ENCODE results near the gene DOK3.

GRCh38 chr5:177526191-177526590 lies 16.6 kb upstream of the DOK3 start:
- TF ChIP-seq POLR2A (IDR thresholded peaks at IDR 0.05) (no peak), CTCF (IDR thresholded peaks at IDR 0.05) (no peak)
